Fibroblast of pulmonary artery (primary cell): ENCODE data around the gene SH3TC1.

ENCODE experiments used
- DNase-seq: peaks from one replicate; pipeline ENCODE4 v3.0.0-alpha.2; 2010; ENCODE audit warnings: low read depth
- H3K4me3 ChIP-seq: replicated peaks from 2 replicates; pipeline ENCODE4 v1.5.1; 2011; ENCODE audit warnings: low read depth, mild to moderate bottlenecking, control low read depth, low read length, moderate library complexity
- TF ChIP-seq, protein P1 (sequence below): IDR thresholded peaks from 2 replicates; pipeline ENCODE4 v1.5.1; 2011; ENCODE audit warnings: mild to moderate bottlenecking, control low read depth, low read length, inconsistent platforms; ENCODE audit errors: missing control alignments

The SH3TC1 gene

DNA sequence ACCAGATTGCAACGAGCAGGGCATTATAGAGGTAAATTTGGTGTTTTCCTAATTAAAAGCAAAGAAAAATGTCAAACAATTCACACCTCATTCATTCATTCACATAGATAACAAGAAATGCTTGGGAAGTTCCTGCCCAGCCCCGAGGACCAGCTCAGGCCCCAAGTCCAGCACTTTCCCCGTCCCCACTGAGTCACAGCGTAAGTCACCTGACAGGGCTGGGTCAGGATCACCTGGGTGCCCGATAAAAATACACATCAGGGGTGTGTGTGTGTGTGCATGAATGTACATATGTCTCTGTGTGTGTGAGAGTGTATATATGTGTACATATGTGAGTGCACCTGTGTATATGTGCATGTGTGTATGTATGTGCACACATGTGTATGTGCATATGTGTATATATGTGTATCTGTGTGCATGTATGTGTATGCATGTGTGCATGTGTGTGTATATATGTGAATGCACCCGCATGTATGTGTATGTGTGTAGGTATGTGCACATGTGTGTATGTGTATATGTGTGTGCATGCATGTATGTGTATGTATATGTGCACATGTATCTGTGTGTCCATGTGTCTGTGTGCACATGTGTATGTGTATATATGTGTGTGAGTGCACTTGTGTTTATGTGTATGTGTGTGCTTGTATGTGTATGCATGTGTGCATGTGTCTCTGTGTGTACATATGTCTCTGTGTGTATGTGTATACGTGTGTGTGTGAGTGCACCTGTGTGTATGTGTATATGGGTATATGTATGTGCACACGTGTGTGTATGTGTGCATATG, 18.6 kb upstream of the SH3TC1 start:
- TF ChIP-seq, protein P1, sequence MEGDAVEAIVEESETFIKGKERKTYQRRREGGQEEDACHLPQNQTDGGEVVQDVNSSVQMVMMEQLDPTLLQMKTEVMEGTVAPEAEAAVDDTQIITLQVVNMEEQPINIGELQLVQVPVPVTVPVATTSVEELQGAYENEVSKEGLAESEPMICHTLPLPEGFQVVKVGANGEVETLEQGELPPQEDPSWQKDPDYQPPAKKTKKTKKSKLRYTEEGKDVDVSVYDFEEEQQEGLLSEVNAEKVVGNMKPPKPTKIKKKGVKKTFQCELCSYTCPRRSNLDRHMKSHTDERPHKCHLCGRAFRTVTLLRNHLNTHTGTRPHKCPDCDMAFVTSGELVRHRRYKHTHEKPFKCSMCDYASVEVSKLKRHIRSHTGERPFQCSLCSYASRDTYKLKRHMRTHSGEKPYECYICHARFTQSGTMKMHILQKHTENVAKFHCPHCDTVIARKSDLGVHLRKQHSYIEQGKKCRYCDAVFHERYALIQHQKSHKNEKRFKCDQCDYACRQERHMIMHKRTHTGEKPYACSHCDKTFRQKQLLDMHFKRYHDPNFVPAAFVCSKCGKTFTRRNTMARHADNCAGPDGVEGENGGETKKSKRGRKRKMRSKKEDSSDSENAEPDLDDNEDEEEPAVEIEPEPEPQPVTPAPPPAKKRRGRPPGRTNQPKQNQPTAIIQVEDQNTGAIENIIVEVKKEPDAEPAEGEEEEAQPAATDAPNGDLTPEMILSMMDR: no peak
- DNase-seq: no peak
- no peak overlapping the region for H3K4me3 ChIP-seq

DNA sequence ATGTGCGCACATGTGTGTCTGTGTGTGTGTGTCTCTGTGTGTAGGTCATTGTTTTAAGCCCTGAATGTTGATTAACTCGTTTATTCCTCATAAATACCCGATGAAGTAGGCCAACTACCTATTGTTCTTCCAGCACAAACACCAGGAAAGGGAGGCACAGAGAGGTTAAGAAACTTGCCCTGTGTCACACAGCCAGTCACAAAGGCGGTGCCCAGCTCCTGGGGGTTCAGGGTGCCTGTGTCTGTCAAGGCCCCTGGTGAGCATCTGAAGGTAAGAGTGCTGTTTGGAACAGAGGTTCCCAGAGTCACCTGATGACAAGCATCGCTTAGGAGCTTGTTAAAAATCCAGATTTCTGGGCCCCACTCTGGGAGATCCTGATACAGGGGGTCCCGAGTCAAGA, 18.0 kb upstream of the SH3TC1 start:
- TF ChIP-seq, protein P1: no peak
- H3K4me3 ChIP-seq: no peak overlapping the region
- no peak for DNase-seq

DNA sequence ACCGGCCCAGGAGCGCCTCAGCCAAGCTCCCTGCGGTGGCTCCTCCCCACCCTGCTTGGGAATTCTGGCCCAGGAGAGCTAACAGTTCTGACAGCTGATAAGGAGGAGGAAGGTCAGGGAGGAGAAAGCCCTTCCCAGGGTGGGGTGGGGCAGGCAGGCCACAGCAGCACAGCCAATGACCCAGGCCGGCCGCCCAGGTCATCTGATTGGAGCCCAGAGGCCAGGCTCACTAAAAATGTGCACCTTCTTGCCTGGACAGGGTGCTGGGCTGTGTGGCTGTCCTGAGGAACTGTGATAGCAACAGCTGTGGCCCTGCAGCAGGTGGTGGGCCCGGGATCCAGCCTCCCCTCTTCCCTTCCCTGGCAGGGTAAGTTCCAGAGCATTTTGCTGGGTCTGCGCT, 17.2 kb upstream of the SH3TC1 start:
- H3K4me3 ChIP-seq: no peak overlapping the region
- TF ChIP-seq, protein P1: no peak
- no peak for DNase-seq

DNA sequence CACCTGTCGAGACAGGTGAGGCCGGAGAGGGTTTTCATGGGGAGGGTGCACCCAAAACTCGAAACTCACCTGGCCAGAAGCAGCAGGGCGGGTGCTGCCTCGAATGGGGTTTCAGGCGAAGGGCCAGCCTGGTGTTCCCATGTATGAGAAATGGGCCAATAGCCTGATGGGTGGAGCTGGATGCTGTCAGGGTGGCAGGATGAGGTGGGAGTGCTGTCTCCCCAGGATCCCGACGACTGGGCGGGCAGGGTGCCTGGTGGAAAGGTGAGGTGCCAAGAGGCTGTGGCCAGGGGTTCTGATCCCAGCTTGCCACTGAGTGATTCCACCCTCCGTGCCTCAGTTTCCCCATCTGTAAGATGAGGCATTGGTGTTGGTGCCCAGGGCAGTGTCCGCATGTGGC, 16.8 kb upstream of the SH3TC1 start:
- TF ChIP-seq, protein P1: no peak
- H3K4me3 ChIP-seq: no peak overlapping the region
- DNase-seq: no peak

DNA sequence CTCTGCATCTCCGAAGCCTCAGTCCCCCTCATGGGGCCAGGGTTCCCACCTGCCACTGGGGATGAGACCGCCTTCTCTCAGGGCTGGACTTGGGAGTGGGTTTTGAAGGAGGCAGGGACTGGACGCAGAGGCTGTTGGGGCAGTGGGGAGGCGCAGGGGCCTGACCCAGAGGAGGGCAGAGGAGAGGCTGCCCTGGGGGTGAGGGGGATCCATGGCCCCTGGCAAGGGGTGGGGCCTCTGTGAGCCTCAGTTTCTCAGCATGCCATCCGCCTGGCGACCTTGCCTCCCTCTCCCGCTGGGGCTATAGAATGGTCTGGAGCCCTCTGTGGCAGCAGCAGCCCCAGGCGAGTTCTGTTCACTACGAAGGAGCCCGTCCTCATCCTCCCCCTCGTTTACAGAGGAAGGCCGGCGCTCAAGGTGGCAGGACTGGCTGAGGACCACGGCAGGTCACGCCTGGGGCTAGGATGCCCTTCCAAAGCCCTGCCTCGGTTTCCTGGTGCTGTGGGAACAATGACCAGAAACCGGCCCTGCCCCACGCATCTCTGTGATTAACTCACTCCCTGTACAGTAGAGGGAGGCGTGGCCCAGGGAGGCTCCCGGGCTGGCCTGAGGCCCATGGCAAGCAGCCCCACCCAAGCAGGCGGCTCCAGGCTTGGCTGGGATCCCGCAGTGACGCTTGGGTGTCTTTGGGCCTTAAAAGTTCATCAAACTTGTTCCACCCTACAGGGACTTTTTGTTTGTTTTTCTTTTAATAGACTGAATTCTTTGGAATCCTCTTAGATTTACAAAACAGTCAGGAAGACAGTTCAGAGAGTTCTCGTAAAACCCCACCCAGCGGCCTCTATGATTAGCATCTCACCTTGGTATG, 16.0 kb upstream of the SH3TC1 start:
- no peak overlapping the region for H3K4me3 ChIP-seq
- TF ChIP-seq, protein P1: no peak
- DNase-seq: peak; percentile 84

DNA sequence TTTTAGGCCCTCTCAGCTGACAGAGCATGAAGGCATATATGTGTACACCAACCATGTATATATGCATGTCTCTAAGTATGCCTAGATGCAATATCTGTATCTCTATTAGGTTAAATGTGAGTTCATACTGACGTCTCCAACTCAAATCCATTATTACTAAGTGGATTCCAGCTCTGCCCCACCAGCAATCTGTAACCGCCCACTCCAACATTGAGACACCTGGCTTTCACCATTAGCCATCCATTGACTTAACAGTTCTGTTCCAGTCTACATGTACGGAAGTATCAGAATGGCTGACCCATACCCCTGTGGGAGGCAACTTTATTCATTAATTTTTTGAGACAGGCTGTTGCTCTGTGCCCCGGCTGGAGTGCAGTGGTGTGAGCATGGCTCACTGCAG, 15.0 kb upstream of the SH3TC1 start:
- no peak for DNase-seq
- H3K4me3 ChIP-seq: no peak overlapping the region
- TF ChIP-seq, protein P1: no peak
